ENCODE measurements around the gene TOMM70. TPM values are rescaled to one million over a fixed set of nuclear protein-coding genes. Genes with fewer than 3 reads are reported as not detected.

Gene TOMM70
- total and polyA plus RNA-seq, 10 of the 15 experiments (the other 5 are each of a cell fraction or from before 2014, with no cell fraction given) = 12.7 to 64.1 (median 41.3) TPM

- in situ Hi-C loops (cut with MboI) = no loop called here
- Histone ChIP-seq H3K4me2 (ENCODE audit: control insufficient read depth, insufficient read depth) (no peak overlapping the region), H3K36me3 (ENCODE audit: control insufficient read depth in 2 of 2, insufficient read depth in 2 of 2, low read length in 1 of 2) (peaks cover 8 to 26% of the 10 kb centered on the region in 2 experiments), H3K27ac (ENCODE audit: control insufficient read depth, insufficient read depth) (no peak overlapping the region), H3K4me3 (no peak overlapping the region), H3K4me1 (ENCODE audit: control insufficient read depth, insufficient read depth, low read length) (no peaks in the 10 kb centered on the region), H3K79me2 (ENCODE audit: control insufficient read depth, insufficient read depth, low read length) (no peaks in the 10 kb centered on the region), H2AFZ (ENCODE audit: control insufficient read depth, low read depth, low read length) (no peak overlapping the region), H3K9ac (ENCODE audit: control insufficient read depth, insufficient read depth, low read length) (no peak overlapping the region), H3K9me3 (replicated peaks; ENCODE audit: control insufficient read depth, insufficient read depth, low read length) (peaks cover 5% of the 10 kb centered on the region; the same call in 2 of the 3 replicates), H3K27me3 (replicated peaks in 1 of 2; ENCODE audit: control insufficient read depth in 2 of 2, insufficient read depth in 2 of 2, low read length in 1 of 2) (no peaks in the 10 kb centered on the region), H4K20me1 (ENCODE audit: control insufficient read depth, insufficient read depth) (no peaks in the 10 kb centered on the region)
- BruUV-seq (replicated peaks) = no TSS peak
- no peak for DNase-seq (ENCODE audit: low read depth, low spot score)
- intact Hi-C loops (cut with micrococcal nuclease; ENCODE audit: unreplicated experiment) = no loop called here
- SMC1A ChIA-PET (ENCODE audit: uncharacterized antibody, unreplicated experiment) = interaction anchor here (0.6 to 1.6 kb wide), 3 partner anchors 15 to 287 kb away, joined by 3 read pairs; no protein-coding TSS in a partner anchor
- TF ChIP-seq SIX5 (IDR thresholded peaks at IDR 0.05; ENCODE audit: low read depth, low read length, severe bottlenecking) = no peak
- TF ChIP-seq RCOR1 (conservative IDR thresholded peaks at IDR 0.05; ENCODE audit: low read depth, low read length) = no peak
- TF ChIP-seq ZNF207 (IDR thresholded peaks at IDR 0.05; ENCODE audit: borderline replicate concordance) = no peak
- 95% methylated on average over 3 of the region's 3 CpGs for WGBS (ENCODE audit: insufficient coverage, insufficient replicate concordance, low lambda C conversion rate, missing lambda C conversion rate)
- no peak for FAIRE-seq
- no peak for ATAC-seq
- POLR2A ChIA-PET = interaction anchor here (0.8 to 1.1 kb wide), 2 partner anchors 8 to 19 kb away, joined by 3 read pairs; no protein-coding TSS in a partner anchor
- CTCF ChIA-PET = interaction anchor here (0.6 to 1.8 kb wide), 5 partner anchors 8 to 522 kb away, joined by 3 to 5 read pairs (median 4); no protein-coding TSS in a partner anchor
- RAD21 ChIA-PET (ENCODE audit: unreplicated experiment) = interaction anchor here (1.5 kb wide), 1 partner anchor 22 kb away, joined by 3 read pairs; no protein-coding TSS in a partner anchor
Observed at GRCh38 chr3:100354850-100355249, 46.0 kb downstream of the TOMM70 start.

GRCh38 chr3:100352296-100353231 is 48.3 kb downstream of the TOMM70 start:
- no peaks in the 10 kb centered on the region for H3K4me1 ChIP-seq (ENCODE audit: control insufficient read depth, insufficient read depth, low read length)
- intact Hi-C loops (cut with micrococcal nuclease; ENCODE audit: unreplicated experiment) = no loop called here
- peaks cover 5% of the 10 kb centered on the region; the same call in 2 of the 3 replicates for H3K9me3 ChIP-seq (replicated peaks; ENCODE audit: control insufficient read depth, insufficient read depth, low read length)
- H3K79me2 ChIP-seq (ENCODE audit: control insufficient read depth, insufficient read depth, low read length) = no peaks in the 10 kb centered on the region
- ATAC-seq (no peak), DNase-seq (ENCODE audit: low read depth, low spot score) (no peak), FAIRE-seq (no peak)
- no peaks in the 10 kb centered on the region for H3K27me3 ChIP-seq (replicated peaks in 1 of 2; ENCODE audit: control insufficient read depth in 2 of 2, insufficient read depth in 2 of 2, low read length in 1 of 2)
- no peak overlapping the region for H3K4me3 ChIP-seq
- H3K36me3 ChIP-seq (ENCODE audit: control insufficient read depth in 2 of 2, insufficient read depth in 2 of 2, low read length in 1 of 2) = peaks cover 10 to 32% of the 10 kb centered on the region in 2 experiments
- 94% methylated on average over 10 of the region's 10 CpGs for WGBS (ENCODE audit: insufficient coverage, insufficient replicate concordance, low lambda C conversion rate, missing lambda C conversion rate)
- RAD21 ChIA-PET (ENCODE audit: unreplicated experiment) = no interaction called here
- no peak overlapping the region for H3K4me2 ChIP-seq (ENCODE audit: control insufficient read depth, insufficient read depth)
- no peak overlapping the region for H2AFZ ChIP-seq (ENCODE audit: control insufficient read depth, low read depth, low read length)
- SMC1A ChIA-PET (ENCODE audit: uncharacterized antibody, unreplicated experiment) = no interaction called here
- H3K9ac ChIP-seq (ENCODE audit: control insufficient read depth, insufficient read depth, low read length) = no peak overlapping the region
- CTCF ChIA-PET = no interaction called here
- in situ Hi-C loops (cut with MboI) = no loop called here
- TF ChIP-seq, protein P1, sequence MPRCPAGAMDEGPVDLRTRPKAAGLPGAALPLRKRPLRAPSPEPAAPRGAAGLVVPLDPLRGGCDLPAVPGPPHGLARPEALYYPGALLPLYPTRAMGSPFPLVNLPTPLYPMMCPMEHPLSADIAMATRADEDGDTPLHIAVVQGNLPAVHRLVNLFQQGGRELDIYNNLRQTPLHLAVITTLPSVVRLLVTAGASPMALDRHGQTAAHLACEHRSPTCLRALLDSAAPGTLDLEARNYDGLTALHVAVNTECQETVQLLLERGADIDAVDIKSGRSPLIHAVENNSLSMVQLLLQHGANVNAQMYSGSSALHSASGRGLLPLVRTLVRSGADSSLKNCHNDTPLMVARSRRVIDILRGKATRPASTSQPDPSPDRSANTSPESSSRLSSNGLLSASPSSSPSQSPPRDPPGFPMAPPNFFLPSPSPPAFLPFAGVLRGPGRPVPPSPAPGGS (IDR thresholded peaks at IDR 0.05; ENCODE audit: borderline replicate concordance, insufficient read depth, low read depth, low read length, poor library complexity, severe bottlenecking) = no peak
- TF ChIP-seq WRNIP1 (IDR thresholded peaks at IDR 0.05; ENCODE audit: borderline replicate concordance, low read depth, low read length) (no peak), PAX5 (IDR thresholded peaks at IDR 0.05; ENCODE audit: borderline replicate concordance, low read depth, low read length) (no peak), SUZ12 (IDR thresholded peaks at IDR 0.05; ENCODE audit: unreplicated experiment) (no peak), ZBTB33 (IDR thresholded peaks at IDR 0.05) (no peak)
- H3K27ac ChIP-seq (ENCODE audit: control insufficient read depth, insufficient read depth) = no peak overlapping the region
- POLR2A ChIA-PET = no interaction called here
- H4K20me1 ChIP-seq (ENCODE audit: control insufficient read depth, insufficient read depth) = no peaks in the 10 kb centered on the region
- no TSS peak for BruUV-seq (replicated peaks)
